GM12878 (cell line): Measurements from ENCODE around the gene PDE8B. TPM values are rescaled to one million over a fixed set of nuclear protein-coding genes. Genes with fewer than 3 reads are reported as not detected.

ENCODE experiments used
- ATAC-seq: fragments of 200-7000 bp; cut with Tn5 transposase; 3 replicates; pipeline ENCODE4 v1.9.1; 2020; ENCODE audit warnings: mild to moderate bottlenecking, moderate library complexity
- BruUV-seq: library from RNA; stranded (reverse); fragments of 400-500 nt; replicated peaks from 2 replicates; lab custom pipeline; 2021; lab: Mats Ljungman, UMichigan
- CTCF ChIA-PET: fragments of 300-600 bp; sonication (Branson Sonifier 250); formaldehyde crosslinking; extraction: SDS; loops from one replicate; lab custom pipeline; 2021; ENCODE audit warnings: inconsistent platforms; lab: Yijun Ruan, JAX
- POLR2A ChIA-PET: fragments of 350-600 bp; formaldehyde crosslinking; extraction: SDS; loops from one replicate; lab custom pipeline; 2021; ENCODE audit warnings: inconsistent platforms; lab: Charles Lee
- RAD21 ChIA-PET: fragments of 300-600 bp; sonication (Branson Sonifier 250); formaldehyde crosslinking; loops from one replicate; lab custom pipeline; 2023; ENCODE audit warnings: antibody characterized with exemption; ENCODE audit not compliant: unreplicated experiment; lab: Charles Lee
- SMC1A ChIA-PET: fragments of 300-600 bp; sonication (Branson Sonifier 250); formaldehyde crosslinking; loops from one replicate; lab custom pipeline; 2023; ENCODE audit not compliant: unreplicated experiment, uncharacterized antibody; lab: Charles Lee
- DNase-seq: peaks from one replicate; pipeline ENCODE4 v3.0.0-alpha.2; 2011; ENCODE audit warnings: low read depth, low spot score
- FAIRE-seq: peaks from 3 replicates; lab custom pipeline; 2011; peaks lifted over from hg19 to GRCh38; lab: Jason Lieb, UNC
- H2AFZ ChIP-seq: 2 replicates; pipeline ENCODE4 v1.6.0; 2011; ENCODE audit warnings: low read depth, low read length, control low read depth; ENCODE audit not compliant: control insufficient read depth
- H3K27ac ChIP-seq: 2 replicates; pipeline ENCODE4 v1.5.1; 2011; ENCODE audit warnings: control low read depth; ENCODE audit not compliant: control insufficient read depth, insufficient read depth
- H3K27me3 ChIP-seq, 2 experiments: replicated peaks in 1 of 2; 2 replicates each; pipeline versions ENCODE4 v1.6.0 to v1.6.1; 2011; ENCODE audit warnings: low read length in 1 of 2; ENCODE audit not compliant: control insufficient read depth in 2 of 2, insufficient read depth in 2 of 2
- H3K36me3 ChIP-seq, 2 experiments: 2 replicates each; pipeline ENCODE4 v1.5.1; 2011; ENCODE audit warnings: low read length in 1 of 2; ENCODE audit not compliant: control insufficient read depth in 2 of 2, insufficient read depth in 2 of 2
- H3K4me1 ChIP-seq: 2 replicates; pipeline ENCODE4 v1.6.1; 2011; ENCODE audit warnings: mild to moderate bottlenecking, low read length, moderate library complexity, mixed read lengths; ENCODE audit not compliant: control insufficient read depth, insufficient read depth
- H3K4me2 ChIP-seq: 2 replicates; pipeline ENCODE4 v1.6.0; 2011; ENCODE audit warnings: control low read depth; ENCODE audit not compliant: control insufficient read depth, insufficient read depth
- H3K4me3 ChIP-seq: fragments of 200-600 bp; sonication (generic); 2 replicates; pipeline ENCODE4 v1.5.1; 2016
- H3K79me2 ChIP-seq: 2 replicates; pipeline ENCODE4 v1.6.0; 2011; ENCODE audit warnings: low read length; ENCODE audit not compliant: control insufficient read depth, insufficient read depth
- H3K9ac ChIP-seq: 2 replicates; pipeline ENCODE4 v1.8.0; 2011; ENCODE audit warnings: low read length, control low read depth, mixed read lengths; ENCODE audit not compliant: control insufficient read depth, insufficient read depth
- H3K9me3 ChIP-seq: replicated peaks from 3 replicates; pipeline ENCODE4 v1.5.1; 2011; ENCODE audit warnings: mild to moderate bottlenecking, low read length; ENCODE audit not compliant: control insufficient read depth, insufficient read depth
- H4K20me1 ChIP-seq: 2 replicates; pipeline ENCODE4 v1.6.0; 2011; ENCODE audit not compliant: control insufficient read depth, insufficient read depth
- ASH2L ChIP-seq: fragments of 300-600, 200-600 bp; sonication (generic); IDR thresholded peaks from 2 replicates; pipeline ENCODE4 v1.6.1; 2017; ENCODE audit warnings: low read depth, mild to moderate bottlenecking, borderline replicate concordance
- ATF2 ChIP-seq: IDR thresholded peaks from 2 replicates; pipeline ENCODE4 v1.6.1; 2012; ENCODE audit warnings: low read length, inconsistent platforms
- BACH1 ChIP-seq: fragments of 450-650 bp; IDR thresholded peaks from 2 replicates; pipeline ENCODE4 v1.6.1; 2017; ENCODE audit warnings: mild to moderate bottlenecking, borderline replicate concordance
- BMI1 ChIP-seq: fragments of 450-650 bp; IDR thresholded peaks from 2 replicates; pipeline ENCODE4 v1.6.1; 2016; ENCODE audit warnings: mild to moderate bottlenecking, moderate library complexity, borderline replicate concordance
- CREM ChIP-seq: IDR thresholded peaks from 2 replicates; pipeline ENCODE4 v1.6.1; 2014; ENCODE audit warnings: antibody characterized with exemption, low read depth
- FOS ChIP-seq: IDR thresholded peaks from 3 replicates; pipeline ENCODE4 v1.6.1; 2011; ENCODE audit warnings: borderline replicate concordance; ENCODE audit not compliant: insufficient read length; ENCODE audit errors: extremely low read depth
- IKZF1 ChIP-seq: fragments of 450-650 bp; conservative IDR thresholded peaks from 2 replicates; pipeline ENCODE4 v1.6.1; 2017; ENCODE audit warnings: antibody characterized with exemption, mild to moderate bottlenecking
- KAT2A ChIP-seq: conservative IDR thresholded peaks from 2 replicates; pipeline ENCODE4 v1.6.1; 2011; ENCODE audit warnings: low read depth, low read length; ENCODE audit not compliant: control insufficient read depth
- KLF5 ChIP-seq: fragments of 450-650 bp; IDR thresholded peaks from 2 replicates; pipeline ENCODE4 v1.6.1; 2014; ENCODE audit warnings: mild to moderate bottlenecking; ENCODE audit not compliant: partially characterized antibody
- RCOR1 ChIP-seq: conservative IDR thresholded peaks from 2 replicates; pipeline ENCODE4 v1.6.1; 2012; ENCODE audit warnings: low read depth, low read length, improper control_type of control experiment
- REST ChIP-seq: IDR thresholded peaks from 2 replicates; pipeline ENCODE4 v1.6.1; 2012; ENCODE audit warnings: mild to moderate bottlenecking, low read depth, low read length
- RUNX3 ChIP-seq: IDR thresholded peaks from 2 replicates; pipeline ENCODE4 v1.6.1; 2012; ENCODE audit warnings: low read length, inconsistent platforms
- SPI1 ChIP-seq: IDR thresholded peaks from 2 replicates; pipeline ENCODE4 v1.6.1; 2011; ENCODE audit warnings: low read depth, mild to moderate bottlenecking, low read length, moderate library complexity, borderline replicate concordance; ENCODE audit not compliant: insufficient read depth
- SREBF1 ChIP-seq: IDR thresholded peaks from 2 replicates; pipeline ENCODE4 v1.6.1; 2012; ENCODE audit warnings: mild to moderate bottlenecking, low read length
- SRF ChIP-seq, 2 experiments: IDR thresholded peaks; 2 replicates each; pipeline ENCODE4 v1.6.1; 2011; ENCODE audit warnings: low read depth in 2 of 2, low read length in 2 of 2, mild to moderate bottlenecking in 1 of 2, moderate library complexity in 1 of 2
- ZNF24 ChIP-seq: fragments of 450-650 bp; IDR thresholded peaks from 2 replicates; pipeline ENCODE4 v1.6.1; 2017; ENCODE audit warnings: antibody characterized with exemption, mild to moderate bottlenecking
- ZNF384 ChIP-seq: IDR thresholded peaks from 2 replicates; pipeline ENCODE4 v1.6.1; 2012; ENCODE audit warnings: low read depth, mild to moderate bottlenecking, low read length, improper control_type of control experiment, borderline replicate concordance
- WGBS: methylation state at CpG from one replicate; pipeline ENCODE4 v1.1.6; 2016; ENCODE audit warnings: low lambda C conversion rate; ENCODE audit not compliant: insufficient replicate concordance, insufficient coverage; ENCODE audit errors: missing lambda C conversion rate; 5-methylcytosine and 5-hydroxymethylcytosine counted together
- in situ Hi-C: fragments of 300-500 bp; cut with MboI; formaldehyde crosslinking; loops from 9 replicates; pipeline ENCODE4 v1.14.3; 2018; ENCODE audit warnings: mixed read lengths
- intact Hi-C: fragments of 100-400 bp; cut with micrococcal nuclease; formaldehyde crosslinking; loops from one replicate; pipeline ENCODE4 v1.14.2; 2022; ENCODE audit not compliant: unreplicated experiment
- polyA plus RNA-seq, 11 experiments: library from polyadenylated mRNA; depleted of rRNA in 4 of 11; unstranded in 6 of 11; stranded (reverse) in 5 of 11; fragments of >200 nt; fragmentation: Nextera tagmentation in 4 of 11; fragmentation: Illumina TruSeq in 1 of 11; extraction: Ambion mirVana in 4 of 11; extraction: Trizol in 1 of 11; gene quantifications; 1 replicate in 1 of 11; 2 replicates in 10 of 11; pipeline versions ENCODE4 v1.2.1 to v1.2.3, GENCODE V29; 2011 to 2016; ENCODE audit warnings: inconsistent platforms in 2 of 11, missing spikeins in 2 of 11, low read depth in 1 of 11
- total RNA-seq, 4 experiments: library from RNA; depleted of rRNA in 3 of 4; stranded (reverse); fragments of >200 nt in 3 of 4; fragmentation: Illumina TruSeq in 1 of 4; extraction: Trizol in 1 of 4; gene quantifications; 2 replicates each; pipeline versions ENCODE4 v1.2.1 to v1.2.3, GENCODE V29; 2013 to 2021

The PDE8B gene
- total and polyA plus RNA-seq, 10 of the 15 experiments (the other 5 are each of a cell fraction or from before 2014, with no cell fraction given), result 0.03 to 0.44 (median 0.20) TPM; not detected in 3

GRCh38 chr5:77409870-77410621 is 199.6 kb downstream of the PDE8B start:
- Histone ChIP-seq H3K79me2 (no peaks in the 10 kb centered on the region), H3K4me1 (no peaks in the 10 kb centered on the region), H3K9ac (no peak overlapping the region), H2AFZ (no peak overlapping the region), H3K27ac (no peak overlapping the region), H3K4me2 (no peak overlapping the region), H4K20me1 (no peaks in the 10 kb centered on the region), H3K4me3 (no peak overlapping the region), H3K36me3 (no peaks in the 10 kb centered on the region), H3K9me3 (no peaks in the 10 kb centered on the region), H3K27me3 (no peaks in the 10 kb centered on the region)
- in situ Hi-C loops (no loop called here), intact Hi-C loops (no loop called here)
- ChIA-PET POLR2A (no interaction called here), RAD21 (interaction anchor here (1.4 kb wide), 1 partner anchor 14 kb away, joined by 3 read pairs; no protein-coding TSS in a partner anchor), SMC1A (interaction anchor here (0.7 to 1.5 kb wide), 5 partner anchors 14 to 44 kb away, joined by 3 to 5 read pairs (median 4); no protein-coding TSS in a partner anchor), CTCF (interaction anchor here (2.1 kb wide), 1 partner anchor 82 kb away, joined by 6 read pairs; the partner anchor contains the start of gene WDR41)
- peak; percentile 60 for ATAC-seq
- BruUV-seq, result no TSS peak
- WGBS, result 43% methylated on average over 10 of the region's 10 CpGs
- no peak for FAIRE-seq
- TF ChIP-seq IKZF1 (0 out of 2 replicates have a peak, but pooled peaks have one; percentile 21), KAT2A (no peak), RCOR1 (no peak), SREBF1 (no peak), SPI1 (no peak), CREM (no peak), BACH1 (no peak), ZNF24 (no peak), ZNF384 (no peak), REST (no peak), BMI1 (peak; percentile 81), ATF2 (no peak), ASH2L (no peak), FOS (no peak), SRF (IDR thresholded peaks at IDR 0.05; ENCODE audit: low read depth in 2 of 2, low read length in 2 of 2) (no peak), RUNX3 (0 out of 2 replicates have a peak, but pooled peaks have one; percentile 14), KLF5 (no peak)
- DNase-seq, result no peak
